NCI-H2196 treated with DMSO at 0.1 percent for 48 hours (cell line): ENCODE data around the gene GLT6D1.

ENCODE experiments used
- DNase-seq: peaks from one replicate; lab custom pipeline; 2025; ENCODE audit not compliant: unreplicated experiment; lab: John Stamatoyannopoulos, UW

GLT6D1 gene

GRCh38 chr9:135587658-135588057 lies 51.7 kb downstream of the GLT6D1 start:
- no peak for DNase-seq

GRCh38 chr9:135586601-135587109 lies 52.7 kb downstream of the GLT6D1 start:
- no peak for DNase-seq

- DNase-seq: no peak
Measured at GRCh38 chr9:135584934-135585333, 54.4 kb downstream of the GLT6D1 start.

- DNase-seq: no peak
Measured at GRCh38 chr9:135584371-135584770, 55.0 kb downstream of the GLT6D1 start.

DNA sequence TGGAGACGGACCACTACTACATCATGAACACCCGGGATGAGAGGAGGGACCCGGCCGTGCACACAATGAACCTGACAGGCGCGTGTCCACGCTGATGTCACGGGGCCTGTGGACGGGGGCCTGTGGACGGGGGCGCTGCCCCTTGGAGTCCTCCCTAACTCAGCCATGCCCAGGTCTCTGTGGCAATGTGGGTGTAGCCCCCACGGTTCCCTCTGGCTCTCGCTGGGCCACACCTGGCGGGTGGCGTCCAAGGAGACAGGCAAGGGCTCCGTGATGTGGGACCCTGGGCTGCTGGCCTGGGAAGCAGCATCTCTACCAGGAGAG lies 55.7 kb downstream of the GLT6D1 start:
- DNase-seq: no peak

GRCh38 chr9:135582966-135583687 lies 56.2 kb downstream of the GLT6D1 start:
- no peak for DNase-seq

GRCh38 chr9:135582541-135582940 lies 56.8 kb downstream of the GLT6D1 start:
- DNase-seq: no peak

- no peak for DNase-seq
Measured at GRCh38 chr9:135581636-135582426, 57.5 kb downstream of the GLT6D1 start.

DNA sequence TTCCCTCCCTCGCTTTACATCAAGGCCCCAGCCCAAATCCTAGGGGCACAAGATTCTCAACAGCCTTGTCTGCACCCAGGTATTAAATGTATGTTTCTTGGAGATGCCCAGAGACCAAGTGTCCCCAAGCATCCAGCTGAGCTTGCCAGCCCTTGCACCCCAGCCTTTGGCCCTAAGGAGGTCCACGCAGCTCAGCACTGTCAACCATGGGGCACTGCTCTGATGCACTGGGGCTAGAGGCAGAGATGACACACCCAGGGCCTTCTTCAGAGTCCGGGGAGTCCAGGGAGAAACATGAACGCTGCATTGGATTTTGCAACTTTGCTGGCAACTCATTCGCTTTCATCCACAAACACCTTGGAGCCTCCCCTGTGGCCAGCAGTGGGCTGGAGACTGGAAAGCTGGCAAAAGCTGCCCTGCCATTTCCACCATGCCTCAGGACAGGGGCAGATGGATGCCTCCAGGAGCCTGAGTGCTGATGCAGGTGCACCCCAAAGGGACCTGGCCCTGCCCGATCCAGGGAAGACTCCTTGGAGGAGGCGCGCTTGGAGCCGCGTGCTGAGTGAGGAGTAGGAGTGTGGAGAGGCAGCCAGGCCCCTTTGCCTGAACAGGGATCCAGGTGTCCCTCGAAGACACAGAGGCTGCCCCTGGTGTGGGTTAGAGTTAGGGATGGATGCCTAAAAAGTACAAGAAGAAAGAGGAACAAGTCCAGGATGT lies 58.5 kb downstream of the GLT6D1 start:
- DNase-seq: no peak

DNA sequence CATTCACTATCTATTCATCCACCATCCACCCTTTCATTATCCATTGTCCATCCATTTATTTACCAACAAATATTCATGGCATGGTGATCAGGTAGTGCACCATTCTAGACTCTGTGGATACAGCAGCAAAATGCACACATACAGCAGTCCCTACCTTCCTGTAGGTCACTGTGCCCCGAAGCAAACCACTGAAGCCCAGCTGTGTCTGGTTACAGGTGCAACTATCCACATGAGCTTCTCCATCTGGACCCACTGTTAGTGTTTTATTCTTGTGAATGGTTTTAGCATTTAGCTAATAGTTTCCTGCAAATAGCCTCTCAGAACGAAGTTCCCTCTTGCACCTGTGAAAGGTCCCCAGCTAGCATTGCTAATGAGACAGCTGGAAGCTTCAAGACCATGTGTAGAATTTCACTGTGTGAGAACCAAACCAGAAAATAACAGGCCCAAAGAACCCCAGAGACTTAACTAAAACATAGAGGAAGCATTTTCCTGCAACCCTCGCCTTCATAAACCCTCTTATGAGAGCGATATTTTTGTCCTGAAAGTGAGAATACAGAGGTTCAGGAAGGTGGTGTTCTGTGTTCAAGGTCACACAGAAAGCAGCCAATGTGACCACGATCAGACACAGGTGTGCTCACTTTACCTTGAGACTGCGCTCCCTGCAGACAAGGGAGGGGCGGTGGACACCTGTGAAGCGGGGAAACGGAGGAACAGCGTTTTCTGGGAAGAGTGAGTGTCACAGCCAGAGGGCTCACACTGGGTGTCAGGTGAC lies 59.3 kb downstream of the GLT6D1 start:
- DNase-seq: no peak

DNA sequence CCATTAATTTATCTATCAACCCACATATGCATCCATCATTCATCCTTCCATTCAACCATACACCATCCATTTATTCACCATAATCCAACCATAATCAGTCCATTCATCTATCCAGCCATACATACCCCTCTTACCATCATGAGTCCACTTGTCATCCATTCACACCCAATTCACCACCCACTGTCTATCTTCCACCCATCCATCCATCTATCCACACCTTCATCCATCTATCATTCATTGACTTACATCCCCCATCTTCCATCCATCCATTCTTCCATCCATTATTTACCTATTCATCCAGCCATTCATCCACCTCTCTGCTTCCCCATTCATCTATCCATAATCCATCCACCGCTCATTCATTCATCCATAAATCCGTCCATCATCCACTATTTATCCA lies 60.0 kb downstream of the GLT6D1 start:
- no peak for DNase-seq

- DNase-seq: no peak
Measured at GRCh38 chr9:135577256-135577655, 62.1 kb downstream of the GLT6D1 start.

DNA sequence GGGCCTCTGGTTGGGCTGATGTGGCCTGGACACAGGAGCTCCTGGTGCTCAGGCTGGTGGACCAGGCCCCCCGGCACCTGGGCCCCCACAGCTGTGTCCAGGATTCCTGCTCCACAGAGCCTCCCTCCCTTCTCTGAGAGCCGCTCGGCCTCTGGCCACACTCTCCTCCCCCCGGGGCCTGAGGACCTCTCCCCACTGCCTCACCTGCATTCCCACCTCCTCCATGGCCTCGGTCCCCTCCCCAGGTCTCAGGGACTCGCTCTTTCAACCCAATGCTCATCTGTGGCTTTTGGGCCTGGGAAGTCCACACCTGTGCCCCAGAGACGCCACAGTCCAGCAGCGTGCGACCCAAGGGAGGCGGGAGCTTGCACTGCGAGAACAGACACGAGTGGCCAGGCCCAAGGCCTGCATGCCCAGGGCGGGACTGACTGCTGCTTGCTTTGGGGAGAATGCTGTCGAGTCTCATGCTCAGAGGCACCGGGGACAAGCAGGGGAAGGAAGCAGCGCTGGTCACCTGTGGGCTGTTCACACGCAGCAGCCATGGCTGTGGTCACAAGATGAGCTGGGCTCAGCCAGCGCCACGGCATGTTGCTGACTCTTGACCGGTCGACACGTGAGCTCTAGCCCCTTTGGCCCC lies 63.2 kb downstream of the GLT6D1 start:
- no peak for DNase-seq

GRCh38 chr9:135574943-135575342 lies 64.4 kb downstream of the GLT6D1 start:
- no peak for DNase-seq

DNA sequence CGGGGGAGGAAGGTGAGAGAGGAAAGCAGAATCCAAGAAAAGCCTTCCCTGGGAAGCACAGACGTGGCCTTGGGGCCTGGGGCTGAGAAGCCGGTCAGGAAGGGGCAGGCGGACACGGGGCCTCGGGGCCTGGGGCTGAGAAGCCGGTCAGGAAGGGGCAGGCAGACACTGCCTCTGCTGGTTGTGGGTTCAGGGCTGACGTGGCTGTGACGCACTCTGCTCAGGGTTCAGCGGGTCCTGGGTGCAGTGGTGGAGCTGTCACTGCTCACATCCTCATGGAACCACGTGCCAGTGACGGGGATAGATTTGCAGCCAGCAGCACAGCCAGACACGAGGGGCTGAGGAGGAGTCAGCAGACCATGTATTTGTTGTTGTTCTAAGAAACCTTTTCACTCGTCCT lies 65.0 kb downstream of the GLT6D1 start:
- DNase-seq: no peak
